T-helper 22 cell (primary cell): Measurements from ENCODE around the gene NHEJ1.

Experiments used
- DNase-seq: peaks from one replicate; pipeline ENCODE4 v3.0.0-alpha.2; 2020; ENCODE audit warnings: low read depth

Gene NHEJ1

GRCh38 chr2:219029829-219030165, 130.8 kb downstream of the NHEJ1 start:
- peak; percentile 51 for DNase-seq

- DNase-seq: no peak
Measured at GRCh38 chr2:219028996-219029828, 131.4 kb downstream of the NHEJ1 start.

GRCh38 chr2:219028141-219028540, 132.5 kb downstream of the NHEJ1 start:
- DNase-seq: no peak

GRCh38 chr2:219027511-219028055, 133.0 kb downstream of the NHEJ1 start:
- DNase-seq: no peak

GRCh38 chr2:219026946-219027345, 133.7 kb downstream of the NHEJ1 start:
- DNase-seq: no peak

- DNase-seq: no peak
Measured at GRCh38 chr2:219025637-219026585, 134.7 kb downstream of the NHEJ1 start.
